ENCODE measurements around the gene ABCB1. TPM values are rescaled to one million over a fixed set of nuclear protein-coding genes. Genes with fewer than 3 reads are reported as not detected.

ABCB1 gene
- total and polyA plus RNA-seq, 2 of the 8 experiments (the other 6 are each of a cell fraction or from before 2014, with no cell fraction given), result 0.51 to 1.2 TPM

- DNase-seq (ENCODE audit: low read depth in 1 of 2, low spot score in 2 of 2), result no peak
- Histone ChIP-seq H3K9ac (replicated peaks in 1 of 4; ENCODE audit: extremely low read depth in 1 of 4, low read depth in 3 of 4, low read length in 3 of 4) (no peak overlapping the region), H3K4me1 (replicated peaks in 1 of 4; ENCODE audit: control insufficient read depth in 3 of 4, insufficient read depth in 4 of 4, low read length in 3 of 4) (no peaks in the 10 kb centered on the region), H2BK15ac (ENCODE audit: low read length) (peak overlapping the region; percentile 88; the same call in 1 of the 2 replicates), H2BK5ac (ENCODE audit: low read depth, low read length) (no peak overlapping the region), H4K5ac (ENCODE audit: insufficient read length, low read depth, low read length) (no peak overlapping the region), H3K56ac (replicated peaks; ENCODE audit: insufficient read length, low read depth, low read length) (no peak overlapping the region), H2BK120ac (replicated peaks; ENCODE audit: low read depth, low read length) (no peak overlapping the region), H3K4ac (replicated peaks; ENCODE audit: insufficient read length, low read depth, low read length) (no peak overlapping the region), H3K27me3 (replicated peaks in 1 of 4; ENCODE audit: control insufficient read depth in 3 of 4, extremely low read depth in 1 of 4, insufficient read depth in 3 of 4, low read length in 3 of 4) (no peaks in the 10 kb centered on the region), H3K23me2 (ENCODE audit: low read depth, low read length) (no peaks in the 10 kb centered on the region), H3K23ac (ENCODE audit: insufficient read length) (no peak overlapping the region), H3K18ac (ENCODE audit: extremely low read depth, low read length) (no peak overlapping the region), H3K14ac (ENCODE audit: insufficient read length) (no peak overlapping the region), H4K91ac (replicated peaks; ENCODE audit: insufficient read length, low read length) (no peak overlapping the region), H4K20me1 (replicated peaks in 1 of 2; ENCODE audit: control insufficient read depth in 1 of 2, insufficient read depth in 2 of 2, low read length in 2 of 2) (no peaks in the 10 kb centered on the region), H3K79me1 (ENCODE audit: low read depth, low read length) (no peaks in the 10 kb centered on the region), H2BK20ac (ENCODE audit: low read length) (no peak overlapping the region), H3K9me3 (ENCODE audit: insufficient read depth in 2 of 2, low read depth in 1 of 2, low read length in 1 of 2) (no peaks in the 10 kb centered on the region), H3K36me3 (ENCODE audit: control insufficient read depth in 2 of 4, insufficient read depth in 4 of 4, low read length in 3 of 4) (no peaks in the 10 kb centered on the region; a peak in 1 of 8 replicates), H3K27ac (ENCODE audit: low read depth, low read length) (no peak overlapping the region), H3K79me2 (ENCODE audit: control insufficient read depth in 1 of 2, insufficient read depth in 2 of 2, low read length in 2 of 2) (no peaks in the 10 kb centered on the region), H2AFZ (ENCODE audit: low read length) (no peak overlapping the region), H4K8ac (ENCODE audit: extremely low read depth, insufficient read depth, low read length) (no peak overlapping the region), H2BK12ac (ENCODE audit: low read depth, low read length) (no peak overlapping the region), H2AK5ac (ENCODE audit: low read depth, low read length) (no peak overlapping the region), H3K4me3 (ENCODE audit: extremely low read depth in 1 of 4, insufficient read depth in 2 of 4, low read depth in 3 of 4, low read length in 4 of 4) (no peak overlapping the region), H3K4me2 (ENCODE audit: insufficient read depth in 1 of 2, low read depth in 2 of 2, low read length in 2 of 2) (no peak overlapping the region)
- no peak for FAIRE-seq
- POLR2A ChIA-PET (ENCODE audit: partially characterized antibody), result no interaction called here
- CTCF ChIA-PET (ENCODE audit: partially characterized antibody), result interaction anchor here (0.6 to 2.6 kb wide), 41 partner anchors 9 to 420 kb away, joined by 3 to 12 read pairs (median 4); partner anchors contain the start of gene ABCB1
- WGBS, 2 experiments (ENCODE audit: extremely low coverage in 1 of 2, insufficient coverage in 1 of 2, insufficient read length in 1 of 2, insufficient replicate concordance in 2 of 2, low coverage in 1 of 2, low lambda C conversion rate in 2 of 2, missing lambda C conversion rate in 1 of 2), result 92% methylated on average over 3 of the region's 3 CpGs; no CpG with 5 or more reads in 1 of the 2 experiments
- TF ChIP-seq CTCF (IDR thresholded peaks at IDR 0.05; ENCODE audit: control extremely low read depth in 1 of 3, insufficient read depth in 1 of 3, low read depth in 1 of 3, low read length in 3 of 3) (peak in 2 of 3 experiments; percentile 20 to 32; a peak in 2 of 4 replicates), E2F6 (IDR thresholded peaks at IDR 0.05) (no peak), RBBP5 (IDR thresholded peaks at IDR 0.05; ENCODE audit: borderline replicate concordance, low read depth, low read length) (no peak), BCL11A (IDR thresholded peaks at IDR 0.05; ENCODE audit: low read depth in 2 of 2, low read length in 2 of 2) (no peak), KDM5A (IDR thresholded peaks at IDR 0.05; ENCODE audit: low read length) (no peak), RFX5 (IDR thresholded peaks at IDR 0.05; ENCODE audit: borderline replicate concordance, low read depth, low read length) (no peak), MAX (IDR thresholded peaks at IDR 0.05) (no peak), ZNF274 (IDR thresholded peaks at IDR 0.05; ENCODE audit: borderline replicate concordance, extremely low read depth, low read length) (no peak)
Observed at GRCh38 chr7:87506246-87507180, 94.2 kb downstream of the ABCB1 start.
